NCI-H2171 treated with DMSO at 0.1 percent for 48 hours (cell line): ENCODE measurements around the gene DAGLB.
"Not testable (repeated sequence)": the region's sequence is repeated elsewhere in the genome, so short reads cannot be mapped to it uniquely, and the experiment has no call there.

Experiments
- DNase-seq: peaks from one replicate; lab custom pipeline; 2025; lab: John Stamatoyannopoulos, UW

Gene DAGLB

GRCh38 chr7:6460990-6461584 is 13.3 kb upstream of the DAGLB start:
- DNase-seq: no peak

- no peak for DNase-seq
Measured at GRCh38 chr7:6460303-6460702, 12.5 kb upstream of the DAGLB start.

- DNase-seq: not testable (repeated sequence)
Measured at GRCh38 chr7:6458676-6459075, 10.9 kb upstream of the DAGLB start.

- DNase-seq: no peak
Measured at GRCh38 chr7:6453734-6454133, 6.0 kb upstream of the DAGLB start.

- DNase-seq: no peak
Measured at GRCh38 chr7:6451224-6451705, 3.5 kb upstream of the DAGLB start.

- DNase-seq: not testable (repeated sequence)
Measured at GRCh38 chr7:6450591-6450990, 2.8 kb upstream of the DAGLB start.

- not testable (repeated sequence) for DNase-seq
Measured at GRCh38 chr7:6449884-6450283, 2.1 kb upstream of the DAGLB start.

- no peak for DNase-seq
Measured at GRCh38 chr7:6448943-6449543, 1.3 kb upstream of the DAGLB start.

GRCh38 chr7:6446838-6447580 is 745 bp downstream of the DAGLB start:
- DNase-seq: peak; percentile 81

- DNase-seq: no peak
Measured at GRCh38 chr7:6444516-6445269, 3.1 kb downstream of the DAGLB start.

- no peak for DNase-seq
Measured at GRCh38 chr7:6443372-6443941, 4.3 kb downstream of the DAGLB start.

GRCh38 chr7:6442114-6442513 is 5.6 kb downstream of the DAGLB start:
- DNase-seq: no peak

GRCh38 chr7:6440381-6440780 is 7.4 kb downstream of the DAGLB start:
- DNase-seq: no peak

- peak; percentile 32 for DNase-seq
Measured at GRCh38 chr7:6438427-6438826, 9.3 kb downstream of the DAGLB start.

- DNase-seq: no peak
Measured at GRCh38 chr7:6437251-6437650, 10.5 kb downstream of the DAGLB start.

GRCh38 chr7:6436385-6436685 is 11.4 kb downstream of the DAGLB start:
- DNase-seq: peak; percentile 77

- peak; percentile 79 for DNase-seq
Measured at GRCh38 chr7:6435486-6436384, 12.0 kb downstream of the DAGLB start.

GRCh38 chr7:6433784-6434615 is 13.8 kb downstream of the DAGLB start:
- DNase-seq: no peak

- DNase-seq: no peak
Measured at GRCh38 chr7:6432781-6433180, 15.0 kb downstream of the DAGLB start.

GRCh38 chr7:6430974-6431373 is 16.8 kb downstream of the DAGLB start:
- no peak for DNase-seq
